ENCODE results near the gene GABRR3.

DNA sequence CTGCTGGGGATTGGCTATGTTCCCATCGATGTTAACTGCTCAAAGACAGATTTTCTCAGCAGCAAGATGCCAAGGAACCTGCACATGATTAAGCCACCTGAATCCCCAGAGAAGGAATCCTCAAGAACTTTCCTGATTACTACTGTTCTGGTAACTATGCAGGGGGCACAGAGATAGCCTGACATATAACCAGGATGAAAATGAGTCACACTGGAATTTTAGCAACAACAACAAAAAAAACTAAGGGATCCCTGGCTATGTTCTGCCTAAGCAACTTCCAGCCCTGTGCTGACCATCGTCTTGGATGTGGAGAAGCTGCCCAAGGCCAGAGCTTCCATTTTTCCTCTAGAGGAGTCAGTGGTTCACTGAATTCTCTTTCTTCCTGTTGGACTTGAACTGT lies 76.7 kb downstream of the GABRR3 start:
- TF ChIP-seq, protein P1, sequence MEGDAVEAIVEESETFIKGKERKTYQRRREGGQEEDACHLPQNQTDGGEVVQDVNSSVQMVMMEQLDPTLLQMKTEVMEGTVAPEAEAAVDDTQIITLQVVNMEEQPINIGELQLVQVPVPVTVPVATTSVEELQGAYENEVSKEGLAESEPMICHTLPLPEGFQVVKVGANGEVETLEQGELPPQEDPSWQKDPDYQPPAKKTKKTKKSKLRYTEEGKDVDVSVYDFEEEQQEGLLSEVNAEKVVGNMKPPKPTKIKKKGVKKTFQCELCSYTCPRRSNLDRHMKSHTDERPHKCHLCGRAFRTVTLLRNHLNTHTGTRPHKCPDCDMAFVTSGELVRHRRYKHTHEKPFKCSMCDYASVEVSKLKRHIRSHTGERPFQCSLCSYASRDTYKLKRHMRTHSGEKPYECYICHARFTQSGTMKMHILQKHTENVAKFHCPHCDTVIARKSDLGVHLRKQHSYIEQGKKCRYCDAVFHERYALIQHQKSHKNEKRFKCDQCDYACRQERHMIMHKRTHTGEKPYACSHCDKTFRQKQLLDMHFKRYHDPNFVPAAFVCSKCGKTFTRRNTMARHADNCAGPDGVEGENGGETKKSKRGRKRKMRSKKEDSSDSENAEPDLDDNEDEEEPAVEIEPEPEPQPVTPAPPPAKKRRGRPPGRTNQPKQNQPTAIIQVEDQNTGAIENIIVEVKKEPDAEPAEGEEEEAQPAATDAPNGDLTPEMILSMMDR (IDR thresholded peaks at IDR 0.05): no peak
- no peak for TF ChIP-seq POLR2A (IDR thresholded peaks at IDR 0.05)

All from esophagus squamous epithelium (tissue), 4 donors.